ENCODE data around the gene ERBIN.

The ERBIN gene

GRCh38 chr5:66122379-66123034, 196.1 kb downstream of the ERBIN start:
- DNase-seq (ENCODE audit: low read depth in 2 of 3, low spot score in 2 of 3): no peak

- DNase-seq (ENCODE audit: low read depth in 2 of 3, low spot score in 2 of 3): no peak
Measured at GRCh38 chr5:66129144-66129543, 202.8 kb downstream of the ERBIN start.

GRCh38 chr5:66130493-66130892, 204.1 kb downstream of the ERBIN start:
- no peak for DNase-seq (ENCODE audit: low read depth in 2 of 3, low spot score in 2 of 3)

Measured in activated CD8-positive, alpha-beta memory T cell treated with anti-CD3 and anti-CD28 coated beads for 48 hours (primary cell).